AG09319 (cell line): Measurements from ENCODE around the gene FAM24B.
"Not testable (repeated sequence)": the region's sequence is repeated elsewhere in the genome, so short reads cannot be mapped to it uniquely, and the experiment has no call there.

Experiments
- DNase-seq: peaks from one replicate; pipeline ENCODE4 v3.0.0-alpha.2; 2010; ENCODE audit warnings: low read depth; ENCODE audit errors: extremely low read depth
- CTCF ChIP-seq: IDR thresholded peaks from 2 replicates; pipeline ENCODE4 v1.5.1; 2011; ENCODE audit warnings: low read depth, mild to moderate bottlenecking, inconsistent platforms, low read length, moderate library complexity

FAM24B gene

DNA sequence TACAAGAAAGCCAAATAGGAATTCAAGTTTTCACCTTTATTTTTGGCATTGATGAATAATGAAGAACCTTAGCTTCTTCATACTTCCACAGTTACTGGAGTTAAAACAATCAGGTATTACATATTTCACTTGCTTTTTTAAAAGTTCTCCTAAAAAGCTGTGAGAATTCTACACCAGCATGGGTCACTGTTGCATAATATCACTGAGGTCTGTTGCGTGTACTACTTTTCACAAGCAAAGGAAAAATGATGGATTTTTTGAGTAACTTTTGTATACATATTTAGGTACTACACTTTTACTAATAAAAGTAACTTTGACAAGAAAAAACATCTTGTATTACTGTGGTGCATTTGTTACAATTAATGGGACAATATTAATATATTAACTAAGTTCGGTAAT, 15.2 kb downstream of the FAM24B start:
- TF ChIP-seq CTCF = no peak
- no peak for DNase-seq

GRCh38 chr10:122863216-122864193, 15.9 kb downstream of the FAM24B start:
- no peak for DNase-seq
- no peak for TF ChIP-seq CTCF

- no peak for TF ChIP-seq CTCF
- DNase-seq = no peak
Observed at GRCh38 chr10:122861711-122862161, 17.6 kb downstream of the FAM24B start.

GRCh38 chr10:122859527-122859926, 19.9 kb downstream of the FAM24B start:
- DNase-seq = no peak
- TF ChIP-seq CTCF = no peak

DNA sequence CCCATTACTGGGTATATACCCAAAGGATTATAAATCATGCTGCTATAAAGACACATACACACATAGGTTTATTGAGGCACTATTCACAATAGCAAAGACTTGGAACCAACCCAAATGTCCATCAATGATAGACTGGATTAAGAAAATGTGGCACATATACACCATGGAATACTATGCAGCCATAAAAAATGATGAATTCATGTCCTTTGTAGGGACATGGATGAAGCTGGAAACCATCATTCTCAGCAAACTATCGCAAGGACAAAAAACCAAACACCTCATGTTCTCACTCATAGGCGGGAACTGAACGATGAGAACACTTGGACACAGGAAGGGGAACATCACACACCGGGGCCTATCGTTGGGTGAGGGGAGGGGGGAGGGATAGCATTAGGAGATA, 21.3 kb downstream of the FAM24B start:
- not testable (repeated sequence) for DNase-seq

- no peak for TF ChIP-seq CTCF
- no peak for DNase-seq
Observed at GRCh38 chr10:122856902-122857301, 22.5 kb downstream of the FAM24B start.

DNA sequence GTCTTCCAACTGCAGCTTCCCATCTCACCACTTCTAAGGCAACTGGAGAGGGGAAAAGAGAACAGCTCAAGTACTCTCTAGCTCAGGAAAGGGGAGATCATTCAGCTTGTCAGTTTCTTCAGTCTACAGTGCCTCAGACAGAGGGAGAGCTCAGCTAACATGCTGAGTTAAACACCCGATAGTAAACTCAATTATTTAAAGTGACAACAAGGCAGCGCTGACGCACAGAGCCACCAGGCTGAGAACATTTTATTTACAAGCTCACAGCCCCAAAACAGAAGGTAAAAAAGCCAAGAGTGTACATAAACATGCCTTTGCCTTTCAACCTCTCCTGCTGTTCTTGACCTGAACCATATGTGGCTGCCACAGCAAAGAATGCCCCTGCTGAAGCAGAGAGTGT, 23.6 kb downstream of the FAM24B start:
- TF ChIP-seq CTCF = no peak
- DNase-seq = no peak
